HEK293T (cell line): ENCODE data around the gene SH3RF3.

ENCODE experiments used
- CTCF ChIA-PET: fragments of 350-600 bp; formaldehyde crosslinking; extraction: SDS; loops from one replicate; lab custom pipeline; 2021; ENCODE audit warnings: antibody characterized with exemption, inconsistent platforms; lab: Yijun Ruan, JAX
- POLR2A ChIA-PET: fragments of 350-600 bp; formaldehyde crosslinking; extraction: SDS; loops from one replicate; lab custom pipeline; 2020; ENCODE audit warnings: antibody characterized with exemption, inconsistent platforms; lab: Yijun Ruan, JAX
- DNase-seq: peaks from one replicate; pipeline ENCODE4 v3.0.0; 2012; ENCODE audit warnings: mixed read lengths; ENCODE audit errors: extremely low spot score
- ARNT ChIP-seq: fragments of 450-650 bp; IDR thresholded peaks from 2 replicates; pipeline ENCODE4 v1.6.1; 2017; ENCODE audit warnings: mild to moderate bottlenecking
- BHLHE40 ChIP-seq: fragments of 450-650 bp; IDR thresholded peaks from 2 replicates; pipeline ENCODE4 v1.6.1; 2016; ENCODE audit warnings: mild to moderate bottlenecking, moderate library complexity, borderline replicate concordance
- CTBP1 ChIP-seq: fragments of 450-650 bp; IDR thresholded peaks from 2 replicates; pipeline ENCODE4 v1.6.1; 2016; ENCODE audit warnings: borderline replicate concordance
- ELF4 ChIP-seq: fragments of 450-650 bp; IDR thresholded peaks from 2 replicates; pipeline ENCODE4 v1.6.1; 2017; ENCODE audit warnings: antibody characterized with exemption
- FOXA1 ChIP-seq: fragments of 450-650 bp; IDR thresholded peaks from 2 replicates; pipeline ENCODE4 v1.6.1; 2016; ENCODE audit warnings: mild to moderate bottlenecking
- FOXK2 ChIP-seq: fragments of 450-650 bp; IDR thresholded peaks from 2 replicates; pipeline ENCODE4 v1.6.1; 2016; ENCODE audit warnings: mild to moderate bottlenecking
- FOXM1 ChIP-seq: fragments of 450-650 bp; IDR thresholded peaks from 2 replicates; pipeline ENCODE4 v1.6.1; 2017; ENCODE audit warnings: mild to moderate bottlenecking, borderline replicate concordance
- HDGF ChIP-seq: fragments of 450-650 bp; IDR thresholded peaks from 2 replicates; pipeline ENCODE4 v1.6.1; 2017; ENCODE audit warnings: antibody characterized with exemption, borderline replicate concordance
- L3MBTL2 ChIP-seq: fragments of 450-650 bp; conservative IDR thresholded peaks from 2 replicates; pipeline ENCODE4 v1.6.1; 2016; ENCODE audit warnings: mild to moderate bottlenecking
- LEF1 ChIP-seq: fragments of 450-650 bp; IDR thresholded peaks from 2 replicates; pipeline ENCODE4 v1.6.1; 2017; ENCODE audit warnings: mild to moderate bottlenecking, borderline replicate concordance
- NFRKB ChIP-seq: fragments of 450-650 bp; IDR thresholded peaks from 2 replicates; pipeline ENCODE4 v1.6.1; 2016; ENCODE audit warnings: mild to moderate bottlenecking, moderate library complexity
- PKNOX1 ChIP-seq: fragments of 450-650 bp; IDR thresholded peaks from 2 replicates; pipeline ENCODE4 v1.6.1; 2016
- SP1 ChIP-seq: fragments of 450-650 bp; IDR thresholded peaks from 2 replicates; pipeline ENCODE4 v1.6.1; 2017
- SUZ12 ChIP-seq: fragments of 450-650 bp; IDR thresholded peaks from 2 replicates; pipeline ENCODE4 v1.6.1; 2016; ENCODE audit warnings: mild to moderate bottlenecking
- TARDBP ChIP-seq: fragments of 450-650 bp; IDR thresholded peaks from 2 replicates; pipeline ENCODE4 v1.6.1; 2016
- ZNF384 ChIP-seq: fragments of 450-650 bp; IDR thresholded peaks from 2 replicates; pipeline ENCODE4 v1.6.1; 2016

The SH3RF3 gene

GRCh38 chr2:109451671-109452070 lies 322.7 kb downstream of the SH3RF3 start:
- CTCF ChIA-PET = no interaction called here
- POLR2A ChIA-PET = no interaction called here
- TF ChIP-seq LEF1 = no peak
- TF ChIP-seq TARDBP = no peak
- no peak for TF ChIP-seq NFRKB
- TF ChIP-seq L3MBTL2 = no peak
- no peak for TF ChIP-seq FOXK2
- no peak for TF ChIP-seq PKNOX1
- TF ChIP-seq BHLHE40 = no peak
- no peak for TF ChIP-seq FOXM1
- TF ChIP-seq FOXA1 = no peak
- no peak for DNase-seq

GRCh38 chr2:109452318-109453305 lies 323.6 kb downstream of the SH3RF3 start:
- DNase-seq = no peak
- ChIA-PET CTCF (interaction anchor here (0.5 to 0.6 kb wide), 2 partner anchors 10 to 148 kb away, joined by 3 read pairs; no protein-coding TSS in a partner anchor), POLR2A (no interaction called here)
- TF ChIP-seq CTBP1 = no peak
- TF ChIP-seq SUZ12 = no peak
- TF ChIP-seq FOXA1 = no peak
- TF ChIP-seq BHLHE40 = no peak
- no peak for TF ChIP-seq LEF1
- no peak for TF ChIP-seq ELF4
- no peak for TF ChIP-seq FOXK2
- no peak for TF ChIP-seq L3MBTL2
- no peak for TF ChIP-seq ARNT
- TF ChIP-seq FOXM1 = no peak
- no peak for TF ChIP-seq NFRKB
- TF ChIP-seq HDGF = no peak
- no peak for TF ChIP-seq SP1
- TF ChIP-seq TARDBP = no peak
- TF ChIP-seq PKNOX1 = no peak
- no peak for TF ChIP-seq ZNF384

GRCh38 chr2:109453371-109453995 lies 324.5 kb downstream of the SH3RF3 start:
- ChIA-PET POLR2A (no interaction called here), CTCF (interaction anchor here (0.5 kb wide), 1 partner anchor 9 kb away, joined by 3 read pairs; no protein-coding TSS in a partner anchor)
- no peak for DNase-seq
- TF ChIP-seq FOXK2 (no peak), SUZ12 (no peak), HDGF (no peak), FOXM1 (no peak), CTBP1 (no peak), ZNF384 (no peak)

- TF ChIP-seq PKNOX1 (no peak), SP1 (no peak), LEF1 (no peak), BHLHE40 (no peak)
- POLR2A ChIA-PET = no interaction called here
- DNase-seq = no peak
- CTCF ChIA-PET = no interaction called here
Measured at GRCh38 chr2:109454304-109454703, 325.3 kb downstream of the SH3RF3 start.

- POLR2A ChIA-PET = no interaction called here
- CTCF ChIA-PET = interaction anchor here (1.1 kb wide), 1 partner anchor 9 kb away, joined by 4 read pairs; no protein-coding TSS in a partner anchor
Measured at GRCh38 chr2:109454765-109455394, 325.9 kb downstream of the SH3RF3 start.

More at GRCh38 chr2:109454765-109455394, 325.9 kb downstream of the SH3RF3 start:
- DNase-seq = no peak
- no peak for TF ChIP-seq FOXM1
- TF ChIP-seq FOXA1 = no peak
- no peak for TF ChIP-seq ARNT
- TF ChIP-seq FOXK2 = no peak
- TF ChIP-seq CTBP1 = no peak
- no peak for TF ChIP-seq TARDBP
- TF ChIP-seq HDGF = no peak
